Omental fat pad (tissue), 4 donors: ENCODE data around the gene PUS7L. TPM values are rescaled to one million over a fixed set of nuclear protein-coding genes. Genes with fewer than 3 reads are reported as not detected.

Experiments used
- ATAC-seq: fragments of 150-250 bp; one replicate; pipeline ENCODE4 v1.9.1; 2016; ENCODE audit warnings: mild to moderate bottlenecking, moderate library complexity; ENCODE audit not compliant: low FRiP score
- DNase-seq: peaks from one replicate; pipeline ENCODE4 v3.0.0-alpha.2; 2019; ENCODE audit warnings: low spot score
- CTCF ChIP-seq, 3 donors: fragments of 450-650 bp; IDR thresholded peaks; one replicate each; pipeline ENCODE4 v1.5.1; 2016 to 2017; ENCODE audit warnings: antibody characterized with exemption in 3 of 3, mild to moderate bottlenecking in 3 of 3, moderate library complexity in 2 of 3
- total RNA-seq, 4 donors: library from RNA; depleted of rRNA; stranded (reverse); fragments of >200 nt; gene quantifications; one replicate each; pipeline ENCODE4 v1.1.0, GENCODE V29; 2016

Gene PUS7L
- total RNA-seq, 4 donors from 2014 or later, result 6.8 to 9.8 (median 7.9) TPM

- no peak for TF ChIP-seq CTCF (IDR thresholded peaks at IDR 0.05)
- no peak for ATAC-seq
These were observed 37.2 kb upstream of the PUS7L start for GRCh38 chr12:43795716-43796280.

GRCh38 chr12:43789941-43790340, 31.4 kb upstream of the PUS7L start:
- no peak for ATAC-seq
- TF ChIP-seq CTCF (IDR thresholded peaks at IDR 0.05), result no peak
- DNase-seq, result no peak

More at GRCh38 chr12:43795716-43796280, 37.2 kb upstream of the PUS7L start:
- DNase-seq, result no peak

GRCh38 chr12:43786899-43787693, 28.5 kb upstream of the PUS7L start:
- ATAC-seq (no peak), DNase-seq (no peak)
- no peak for TF ChIP-seq CTCF (IDR thresholded peaks at IDR 0.05)

- DNase-seq (no peak), ATAC-seq (no peak)
- TF ChIP-seq CTCF (IDR thresholded peaks at IDR 0.05), result no peak
These were observed 17.9 kb upstream of the PUS7L start for GRCh38 chr12:43776498-43776897.

GRCh38 chr12:43766291-43766690, 7.7 kb upstream of the PUS7L start:
- ATAC-seq, result no peak
- TF ChIP-seq CTCF (IDR thresholded peaks at IDR 0.05), result no peak
- no peak for DNase-seq

GRCh38 chr12:43764528-43764927, 5.9 kb upstream of the PUS7L start:
- TF ChIP-seq CTCF (IDR thresholded peaks at IDR 0.05), result no peak
- DNase-seq, result no peak
- no peak for ATAC-seq

- no peak for TF ChIP-seq CTCF (IDR thresholded peaks at IDR 0.05)
- DNase-seq (no peak), ATAC-seq (no peak)
These were observed 5.2 kb upstream of the PUS7L start for GRCh38 chr12:43763769-43764168.
